G401.6 (cell line): ENCODE results near the gene GFOD1.

Experiments used
- FAIRE-seq: peaks from 2 replicates; lab custom pipeline; 2012; peaks lifted over from hg19 to GRCh38; lab: Jason Lieb, UNC

The GFOD1 gene

GRCh38 chr6:13423252-13423651, 64.1 kb downstream of the GFOD1 start:
- FAIRE-seq = no peak

GRCh38 chr6:13422681-13423221, 64.6 kb downstream of the GFOD1 start:
- FAIRE-seq = no peak

- FAIRE-seq = no peak
Measured at GRCh38 chr6:13421425-13422059, 65.9 kb downstream of the GFOD1 start.

GRCh38 chr6:13420269-13420668, 67.1 kb downstream of the GFOD1 start:
- FAIRE-seq = no peak

GRCh38 chr6:13419422-13420195, 67.8 kb downstream of the GFOD1 start:
- FAIRE-seq = no peak

- no peak for FAIRE-seq
Measured at GRCh38 chr6:13418844-13419243, 68.6 kb downstream of the GFOD1 start.

GRCh38 chr6:13417954-13418353, 69.4 kb downstream of the GFOD1 start:
- no peak for FAIRE-seq

- FAIRE-seq = no peak
Measured at GRCh38 chr6:13417431-13417830, 70.0 kb downstream of the GFOD1 start.

GRCh38 chr6:13415283-13415682, 72.1 kb downstream of the GFOD1 start:
- FAIRE-seq = no peak

GRCh38 chr6:13413900-13414555, 73.4 kb downstream of the GFOD1 start:
- no peak for FAIRE-seq

- FAIRE-seq = no peak
Measured at GRCh38 chr6:13413466-13413862, 73.9 kb downstream of the GFOD1 start.

GRCh38 chr6:13412639-13413465, 74.5 kb downstream of the GFOD1 start:
- no peak for FAIRE-seq

- FAIRE-seq = no peak
Measured at GRCh38 chr6:13412211-13412610, 75.2 kb downstream of the GFOD1 start.

- no peak for FAIRE-seq
Measured at GRCh38 chr6:13411484-13411883, 75.9 kb downstream of the GFOD1 start.

- FAIRE-seq = no peak
Measured at GRCh38 chr6:13409991-13410390, 77.4 kb downstream of the GFOD1 start.

GRCh38 chr6:13407709-13408695, 79.4 kb downstream of the GFOD1 start:
- no peak for FAIRE-seq

- no peak for FAIRE-seq
Measured at GRCh38 chr6:13407368-13407708, 80.1 kb downstream of the GFOD1 start.

GRCh38 chr6:13406781-13407180, 80.6 kb downstream of the GFOD1 start:
- no peak for FAIRE-seq

GRCh38 chr6:13405961-13406477, 81.4 kb downstream of the GFOD1 start:
- no peak for FAIRE-seq

GRCh38 chr6:13404892-13405254, 82.5 kb downstream of the GFOD1 start:
- no peak for FAIRE-seq
